ENCODE measurements around the gene ATP9B. TPM values are rescaled to one million over a fixed set of nuclear protein-coding genes. Genes with fewer than 3 reads are reported as not detected.
A peak's percentile ranks its signal among the peaks of the same experiment; 100 is the strongest.
"Not testable (repeated sequence)": the region's sequence is repeated elsewhere in the genome, so short reads cannot be mapped to it uniquely, and the experiment has no call there.

ATP9B gene
- total RNA-seq, 1 experiment from 2014 or later, result 8.0 TPM

DNA sequence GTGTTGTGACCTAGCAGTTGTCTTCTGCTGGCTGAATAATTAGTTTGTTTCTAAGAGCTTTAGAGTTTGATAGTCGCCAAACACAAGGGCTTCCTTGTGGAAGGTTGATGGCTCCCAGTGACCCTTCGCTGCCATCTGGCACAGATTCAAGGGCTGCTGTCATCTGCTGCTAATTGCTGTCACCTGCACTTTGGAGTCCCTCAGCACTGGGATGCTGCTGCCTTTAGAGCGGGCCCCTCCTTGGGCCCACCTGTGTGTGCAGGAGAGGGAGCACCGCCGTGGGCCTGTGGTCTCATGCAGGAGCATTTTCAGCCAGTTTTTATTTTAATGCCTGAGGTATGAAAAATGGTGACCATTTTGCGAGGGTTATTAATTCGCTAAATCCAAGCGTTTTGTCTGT, 172.6 kb downstream of the ATP9B start:
- Histone ChIP-seq H3K36me3 (replicated peaks; ENCODE audit: control insufficient read depth, insufficient read depth, low read length) (no peaks in the 10 kb centered on the region), H3K27me3 (ENCODE audit: control insufficient read depth, insufficient read depth, low read length) (no peaks in the 10 kb centered on the region), H3K4me3 (ENCODE audit: insufficient read depth, low read depth, low read length) (no peak overlapping the region)
- no peak for DNase-seq

DNA sequence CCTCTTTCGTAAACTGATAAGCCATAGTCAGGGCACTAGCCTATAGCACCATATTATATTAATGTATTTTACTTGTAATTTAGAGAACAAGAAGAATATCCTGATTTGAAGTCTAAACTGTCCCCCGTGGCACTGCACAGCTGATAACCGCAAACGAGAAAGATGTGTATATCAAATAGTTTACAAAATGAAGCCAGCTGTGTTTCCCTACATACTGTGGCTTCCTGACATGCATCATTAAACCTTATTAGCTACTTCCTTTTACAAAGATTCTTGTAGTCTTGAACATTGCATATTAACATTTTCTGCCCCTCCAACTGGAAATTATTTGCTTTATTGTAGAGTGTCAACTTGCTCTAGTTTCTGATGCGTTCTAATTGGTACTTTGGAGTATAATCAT, 173.1 kb downstream of the ATP9B start:
- DNase-seq, result no peak
- Histone ChIP-seq H3K4me3 (ENCODE audit: insufficient read depth, low read depth, low read length) (no peak overlapping the region), H3K27me3 (ENCODE audit: control insufficient read depth, insufficient read depth, low read length) (no peaks in the 10 kb centered on the region), H3K36me3 (replicated peaks; ENCODE audit: control insufficient read depth, insufficient read depth, low read length) (no peaks in the 10 kb centered on the region)

DNA sequence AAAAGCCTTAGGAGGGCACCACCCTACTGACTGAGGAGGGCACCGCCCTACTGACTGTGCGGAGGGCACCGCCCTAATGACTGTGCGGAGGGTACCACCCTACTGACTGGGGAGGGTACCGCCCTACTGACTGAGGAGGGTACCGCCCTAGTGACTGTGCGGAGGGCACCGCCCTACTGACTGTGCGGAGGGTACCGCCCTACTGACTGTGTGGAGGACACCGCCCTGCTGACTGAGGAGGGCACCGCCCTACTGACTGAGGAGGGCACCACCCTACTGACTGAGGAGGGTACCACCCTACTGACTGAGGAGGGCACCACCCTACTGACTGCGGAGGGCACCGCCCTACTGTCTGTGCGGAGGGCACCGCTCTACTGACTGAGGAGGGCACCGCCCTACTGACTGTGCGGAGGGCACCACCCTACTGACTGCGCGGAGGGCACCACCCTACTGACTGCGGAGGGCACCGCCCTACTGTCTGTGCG, 176.4 kb downstream of the ATP9B start:
- Histone ChIP-seq H3K27me3 (ENCODE audit: control insufficient read depth, insufficient read depth, low read length) (no peaks in the 10 kb centered on the region), H3K36me3 (replicated peaks; ENCODE audit: control insufficient read depth, insufficient read depth, low read length) (no peaks in the 10 kb centered on the region), H3K4me3 (ENCODE audit: insufficient read depth, low read depth, low read length) (no peak overlapping the region)
- DNase-seq, result no peak

DNA sequence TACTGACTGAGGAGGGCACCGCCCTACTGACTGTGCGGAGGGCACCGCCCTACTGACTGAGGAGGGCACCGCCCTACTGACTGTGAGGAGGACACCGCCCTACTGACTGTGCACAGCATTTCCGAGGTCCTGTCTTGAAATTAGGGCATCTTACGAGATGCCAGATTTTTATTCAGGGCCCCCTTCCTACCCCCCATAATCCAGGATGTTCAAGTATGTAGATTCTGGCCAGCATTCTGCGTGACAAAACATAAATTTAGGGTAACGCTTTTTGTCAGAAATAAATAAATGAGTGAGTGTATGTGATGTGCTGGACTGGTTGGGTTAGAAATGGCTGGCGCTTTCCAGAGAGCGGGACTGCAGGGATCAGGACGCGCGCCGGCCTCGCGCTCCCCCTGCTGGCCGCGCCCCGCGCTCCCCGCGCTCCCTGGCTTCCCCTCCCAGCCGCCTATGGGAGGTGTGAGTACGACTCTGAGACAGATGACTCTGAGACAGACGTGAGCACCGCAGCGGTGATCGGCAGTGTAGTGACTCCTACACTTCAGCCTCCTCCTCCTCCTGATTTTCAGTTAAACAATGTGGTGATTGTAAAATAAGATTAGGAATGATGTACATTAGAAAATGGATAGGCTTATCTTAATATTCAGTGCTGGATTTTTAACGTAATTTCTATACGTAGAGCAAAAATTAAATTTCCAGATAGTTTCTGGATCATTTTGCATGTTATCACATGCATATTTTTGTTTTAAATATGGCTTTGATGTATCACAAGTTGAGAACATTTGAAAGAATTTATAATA, 177.3 kb downstream of the ATP9B start:
- Histone ChIP-seq H3K36me3 (replicated peaks; ENCODE audit: control insufficient read depth, insufficient read depth, low read length) (no peaks in the 10 kb centered on the region), H3K4me3 (ENCODE audit: insufficient read depth, low read depth, low read length) (no peak overlapping the region), H3K27me3 (ENCODE audit: control insufficient read depth, insufficient read depth, low read length) (no peaks in the 10 kb centered on the region)
- peak; percentile 93 for DNase-seq

DNA sequence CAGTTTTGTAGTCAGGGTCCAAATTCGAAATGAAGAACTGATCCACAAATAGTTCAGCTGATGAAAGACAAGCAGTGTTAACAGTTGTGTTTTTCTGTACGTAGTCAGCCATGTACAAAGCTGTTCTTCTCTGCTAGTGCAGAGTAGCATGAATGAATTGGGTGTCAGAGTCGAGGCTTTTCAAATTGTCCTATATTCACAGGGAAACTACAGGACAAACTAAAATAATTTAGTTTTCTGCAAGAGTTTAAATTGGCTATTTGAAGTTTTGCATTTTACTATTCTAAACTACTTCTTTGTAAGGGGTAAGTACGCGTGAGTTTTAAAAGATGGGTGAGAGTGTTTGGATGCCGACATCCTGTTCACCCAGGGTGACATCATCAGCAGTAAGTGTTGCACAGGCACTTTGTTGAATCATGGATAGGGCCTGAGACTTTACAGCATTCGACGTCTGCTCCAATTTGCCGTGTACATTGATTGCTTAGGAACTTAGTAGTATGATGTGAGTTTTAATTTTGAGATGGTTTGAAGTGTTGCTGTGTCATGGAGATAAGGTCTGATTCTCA, 179.4 kb downstream of the ATP9B start:
- DNase-seq, result no peak

DNA sequence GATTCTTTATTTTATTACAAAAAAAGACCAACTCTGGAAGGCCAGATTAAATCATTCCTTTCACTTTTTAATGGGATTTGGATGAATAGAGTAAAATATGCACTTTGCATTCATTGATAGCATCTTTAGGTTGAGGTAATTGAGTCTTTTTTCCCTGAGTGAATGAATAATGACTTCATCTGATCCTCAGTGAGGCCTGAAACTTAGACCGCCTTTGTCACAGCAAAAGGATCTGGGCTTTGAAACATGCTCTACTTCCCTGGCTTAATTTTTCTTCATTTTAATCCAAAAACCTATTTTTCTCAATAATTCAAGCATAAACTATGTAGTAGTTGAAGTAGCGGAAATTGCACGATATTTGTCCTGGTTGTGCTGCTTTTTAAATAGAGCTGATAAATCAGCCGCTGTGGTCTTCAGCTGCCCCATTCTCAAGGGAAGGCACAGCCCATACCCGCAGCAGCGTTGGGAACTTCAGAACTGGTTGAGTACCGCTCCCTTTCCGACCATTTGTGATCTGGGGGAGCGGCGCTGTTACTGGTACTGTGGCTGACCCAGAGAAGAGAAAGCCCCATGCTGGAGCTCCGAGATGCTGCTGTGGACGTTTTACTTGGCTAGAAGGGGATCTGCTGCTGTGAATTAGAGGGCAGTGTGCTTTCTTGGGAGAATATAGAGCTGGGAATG, 181.2 kb downstream of the ATP9B start:
- DNase-seq, result no peak
- Histone ChIP-seq H3K36me3 (replicated peaks; ENCODE audit: control insufficient read depth, insufficient read depth, low read length) (no peaks in the 10 kb centered on the region; the same call in 1 of the 2 replicates), H3K4me3 (ENCODE audit: insufficient read depth, low read depth, low read length) (no peak overlapping the region), H3K27me3 (ENCODE audit: control insufficient read depth, insufficient read depth, low read length) (no peaks in the 10 kb centered on the region)

More for the DNA sequence above, 179.4 kb downstream of the ATP9B start:
- Histone ChIP-seq H3K36me3 (replicated peaks; ENCODE audit: control insufficient read depth, insufficient read depth, low read length) (no peaks in the 10 kb centered on the region), H3K4me3 (ENCODE audit: insufficient read depth, low read depth, low read length) (no peak overlapping the region), H3K27me3 (ENCODE audit: control insufficient read depth, insufficient read depth, low read length) (no peaks in the 10 kb centered on the region)

DNA sequence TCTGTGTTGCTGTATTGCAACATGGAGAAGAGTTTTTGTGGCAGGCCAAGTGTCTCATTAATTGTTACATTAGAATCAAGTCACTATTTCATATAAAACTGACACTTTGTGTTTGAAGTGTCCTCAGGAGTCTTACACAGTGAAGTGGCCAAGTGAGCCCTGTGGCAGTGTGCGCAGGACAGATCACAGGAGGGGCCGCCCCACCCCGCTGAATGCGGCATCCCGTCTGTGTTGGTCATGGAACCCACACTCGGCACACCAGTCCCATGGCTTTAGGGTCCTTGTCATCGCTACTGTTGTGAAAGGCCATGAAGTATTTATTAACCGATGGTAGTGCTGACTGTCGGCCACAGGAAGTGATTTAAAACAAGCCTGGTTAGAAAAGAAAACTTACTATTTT, 181.8 kb downstream of the ATP9B start:
- Histone ChIP-seq H3K36me3 (replicated peaks; ENCODE audit: control insufficient read depth, insufficient read depth, low read length) (no peaks in the 10 kb centered on the region; the same call in 1 of the 2 replicates), H3K4me3 (ENCODE audit: insufficient read depth, low read depth, low read length) (no peak overlapping the region)

DNA sequence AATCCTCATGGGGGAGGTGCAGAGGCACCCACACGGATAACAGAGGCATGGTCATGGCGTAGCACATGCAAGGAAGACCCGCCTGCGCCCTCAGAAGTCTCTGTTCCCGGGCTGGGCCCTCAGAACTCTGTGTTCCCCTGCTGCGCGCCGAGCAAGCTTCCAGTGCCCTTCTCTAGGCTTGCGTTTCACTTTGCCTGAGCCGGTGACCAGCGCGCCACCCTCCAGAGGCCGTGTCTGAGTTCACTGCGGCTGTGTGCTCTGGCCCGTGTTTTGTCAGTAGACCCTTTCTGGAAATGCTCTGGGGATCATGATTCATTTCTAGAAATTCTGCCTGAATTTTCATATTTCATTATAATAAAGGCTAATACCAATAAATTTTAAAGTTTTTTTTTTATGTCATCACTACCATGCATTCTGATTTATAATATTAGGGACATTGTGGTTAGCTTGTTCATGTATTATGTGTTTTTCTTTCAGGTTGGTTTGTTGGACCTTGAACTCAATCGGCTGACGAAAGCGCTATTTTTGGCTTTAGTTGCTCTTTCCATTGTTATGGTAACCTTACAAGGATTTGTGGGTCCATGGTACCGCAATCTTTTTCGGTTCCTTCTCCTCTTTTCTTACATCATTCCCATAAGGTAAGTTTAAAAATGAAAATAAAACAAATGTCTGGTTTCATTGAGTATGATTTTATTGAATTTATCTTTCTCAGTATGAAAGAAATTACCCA, 183.9 kb downstream of the ATP9B start:
- Histone ChIP-seq H3K27me3 (ENCODE audit: control insufficient read depth, insufficient read depth, low read length) (no peaks in the 10 kb centered on the region), H3K4me3 (ENCODE audit: insufficient read depth, low read depth, low read length) (no peak overlapping the region), H3K36me3 (replicated peaks; ENCODE audit: control insufficient read depth, insufficient read depth, low read length) (no peaks in the 10 kb centered on the region; the same call in 1 of the 2 replicates)
- DNase-seq, result no peak

More for the DNA sequence above, 181.8 kb downstream of the ATP9B start:
- H3K27me3 ChIP-seq (ENCODE audit: control insufficient read depth, insufficient read depth, low read length), result no peaks in the 10 kb centered on the region
- no peak for DNase-seq

DNA sequence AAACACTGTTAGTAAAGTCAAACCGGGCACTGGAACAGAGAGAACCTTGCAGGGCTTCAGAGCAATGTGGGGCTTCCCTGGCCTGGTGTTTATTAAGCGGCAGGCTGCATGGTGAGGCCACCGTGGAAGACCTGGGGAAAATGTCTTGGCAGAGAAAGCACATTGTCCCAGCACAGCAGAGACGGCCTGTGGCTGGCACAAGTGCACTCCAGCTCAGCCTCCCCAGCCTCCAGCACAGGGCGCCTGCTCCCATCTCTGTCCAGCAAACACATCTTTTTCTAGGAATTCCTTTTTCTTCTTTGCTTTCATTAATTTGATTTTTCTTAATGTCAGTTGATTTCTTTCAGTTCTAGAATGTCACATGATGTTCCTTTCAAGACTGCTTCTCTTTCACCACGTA, 188.3 kb downstream of the ATP9B start:
- Histone ChIP-seq H3K36me3 (replicated peaks; ENCODE audit: control insufficient read depth, insufficient read depth, low read length) (peaks cover 2% of the 10 kb centered on the region; the same call in 1 of the 2 replicates), H3K4me3 (ENCODE audit: insufficient read depth, low read depth, low read length) (no peak overlapping the region), H3K27me3 (ENCODE audit: control insufficient read depth, insufficient read depth, low read length) (no peaks in the 10 kb centered on the region)
- no peak for DNase-seq

DNA sequence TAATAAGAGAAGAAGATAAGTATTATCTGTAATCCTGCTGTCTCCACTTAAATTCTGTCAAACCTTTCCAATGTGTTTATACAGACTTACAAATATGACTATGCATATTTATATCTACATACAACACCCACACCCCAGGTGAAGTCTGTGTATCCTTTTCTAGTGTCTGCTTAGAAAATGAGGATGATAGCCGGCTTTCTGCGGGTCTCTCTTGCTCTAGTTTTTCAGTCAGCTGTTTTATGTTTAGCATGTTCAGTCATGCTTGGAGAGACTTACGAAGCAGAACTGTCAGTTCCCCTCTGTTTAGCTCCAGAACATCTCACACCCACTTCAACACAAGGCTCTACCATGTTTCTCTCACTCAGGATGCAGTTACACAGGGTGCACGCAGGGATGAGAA, 189.3 kb downstream of the ATP9B start:
- Histone ChIP-seq H3K4me3 (ENCODE audit: insufficient read depth, low read depth, low read length) (no peak overlapping the region), H3K27me3 (ENCODE audit: control insufficient read depth, insufficient read depth, low read length) (no peaks in the 10 kb centered on the region), H3K36me3 (replicated peaks; ENCODE audit: control insufficient read depth, insufficient read depth, low read length) (peaks cover 2% of the 10 kb centered on the region; the same call in 1 of the 2 replicates)
- DNase-seq, result no peak

DNA sequence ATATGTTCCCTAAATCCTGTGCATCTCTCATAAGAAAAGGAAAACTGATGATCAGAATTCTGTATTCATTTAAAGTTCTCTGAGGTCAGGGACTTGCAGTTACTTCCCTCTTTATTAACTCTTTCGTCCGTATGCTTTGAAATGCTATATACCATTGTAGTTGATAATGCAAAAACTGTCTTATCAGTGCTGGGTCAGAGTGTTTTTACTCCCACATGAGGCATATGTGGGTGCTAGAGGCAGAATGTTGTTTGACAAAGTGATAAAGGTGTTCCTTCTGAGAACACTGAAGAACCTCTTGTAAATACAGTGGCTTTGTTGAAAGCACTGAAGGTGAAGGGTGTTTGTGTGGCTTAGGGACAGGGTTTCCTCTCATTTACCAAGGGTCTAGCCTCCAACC, 190.0 kb downstream of the ATP9B start:
- Histone ChIP-seq H3K36me3 (replicated peaks; ENCODE audit: control insufficient read depth, insufficient read depth, low read length) (peaks cover 2% of the 10 kb centered on the region; the same call in 1 of the 2 replicates), H3K4me3 (ENCODE audit: insufficient read depth, low read depth, low read length) (no peak overlapping the region), H3K27me3 (ENCODE audit: control insufficient read depth, insufficient read depth, low read length) (no peaks in the 10 kb centered on the region)
- DNase-seq, result no peak

DNA sequence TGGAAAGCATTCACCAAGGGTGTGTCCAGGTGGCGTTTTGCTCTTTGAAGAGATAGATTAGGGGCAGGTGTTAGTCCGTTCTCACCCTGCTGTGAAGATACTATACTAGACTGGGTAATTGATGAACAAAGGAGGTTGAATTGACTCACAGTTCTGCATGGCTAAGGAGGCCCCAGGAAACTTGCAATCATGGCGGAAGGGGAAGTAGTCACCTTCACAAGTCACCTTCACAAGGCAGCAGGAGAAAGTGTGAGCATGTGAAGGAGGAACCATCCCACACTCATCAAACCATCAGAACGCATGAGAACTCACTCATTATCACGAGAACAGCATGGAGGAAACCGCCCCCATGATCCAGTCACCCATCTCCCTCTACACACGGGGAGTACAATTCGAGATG, 190.8 kb downstream of the ATP9B start:
- Histone ChIP-seq H3K4me3 (ENCODE audit: insufficient read depth, low read depth, low read length) (no peak overlapping the region), H3K27me3 (ENCODE audit: control insufficient read depth, insufficient read depth, low read length) (no peaks in the 10 kb centered on the region), H3K36me3 (replicated peaks; ENCODE audit: control insufficient read depth, insufficient read depth, low read length) (peaks cover 2% of the 10 kb centered on the region; the same call in 1 of the 2 replicates)
- DNase-seq, result no peak

DNA sequence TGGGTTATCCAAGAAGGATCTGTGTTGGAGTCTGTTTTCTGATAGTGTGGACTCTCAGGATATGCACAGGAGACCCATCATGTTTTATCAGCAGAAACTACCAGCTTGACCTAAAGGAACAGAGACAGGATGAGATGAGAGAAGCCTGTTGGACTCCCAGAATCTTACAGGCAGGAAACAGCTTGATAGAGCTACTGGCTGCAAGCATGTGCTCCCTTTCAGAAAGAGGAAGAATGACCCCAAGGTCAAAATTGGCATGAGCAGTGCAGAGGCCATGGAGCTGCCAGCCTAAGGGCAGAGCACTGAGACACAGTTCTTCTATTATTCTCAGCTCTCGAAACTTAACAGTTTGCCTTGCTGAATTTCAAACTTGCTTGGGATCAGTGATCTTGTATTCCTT, 191.3 kb downstream of the ATP9B start:
- H3K4me3 ChIP-seq (ENCODE audit: insufficient read depth, low read depth, low read length), result no peak overlapping the region
- H3K27me3 ChIP-seq (ENCODE audit: control insufficient read depth, insufficient read depth, low read length), result no peaks in the 10 kb centered on the region
- H3K36me3 ChIP-seq (replicated peaks; ENCODE audit: control insufficient read depth, insufficient read depth, low read length), result peaks cover 2% of the 10 kb centered on the region; the same call in 1 of the 2 replicates
- DNase-seq, result no peak

DNA sequence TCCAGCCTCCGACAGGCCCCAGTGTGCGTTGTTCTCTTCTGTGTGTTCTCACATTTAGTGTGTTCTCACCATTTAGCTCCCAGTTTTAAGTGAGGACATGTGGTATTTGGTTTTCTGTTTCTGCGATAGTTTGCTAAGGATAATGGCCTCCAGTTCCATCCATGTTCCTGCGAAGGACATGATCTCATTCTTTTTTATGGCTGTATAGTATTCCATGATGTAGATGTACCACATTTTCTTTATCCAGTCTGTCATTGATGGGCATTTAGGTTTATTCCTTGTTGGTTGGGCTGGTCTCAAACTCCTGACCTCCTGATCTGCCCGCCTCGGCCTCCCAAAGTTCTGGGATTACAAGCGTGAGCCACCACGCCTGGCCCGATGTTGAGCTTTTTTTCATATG, 195.9 kb downstream of the ATP9B start:
- H3K36me3 ChIP-seq (replicated peaks; ENCODE audit: control insufficient read depth, insufficient read depth, low read length); H3K27me3 ChIP-seq (ENCODE audit: control insufficient read depth, insufficient read depth, low read length); H3K4me3 ChIP-seq (ENCODE audit: insufficient read depth, low read depth, low read length); DNase-seq: not testable (repeated sequence)
